ENCODE data around the gene ATP5PO. TPM values are rescaled to one million over a fixed set of nuclear protein-coding genes. Genes with fewer than 3 reads are reported as not detected.

The ATP5PO gene
- total and polyA plus RNA-seq, 2 donors (not counting 1 experiment from before 2014, with no cell fraction given): 123 to 139 TPM

DNA sequence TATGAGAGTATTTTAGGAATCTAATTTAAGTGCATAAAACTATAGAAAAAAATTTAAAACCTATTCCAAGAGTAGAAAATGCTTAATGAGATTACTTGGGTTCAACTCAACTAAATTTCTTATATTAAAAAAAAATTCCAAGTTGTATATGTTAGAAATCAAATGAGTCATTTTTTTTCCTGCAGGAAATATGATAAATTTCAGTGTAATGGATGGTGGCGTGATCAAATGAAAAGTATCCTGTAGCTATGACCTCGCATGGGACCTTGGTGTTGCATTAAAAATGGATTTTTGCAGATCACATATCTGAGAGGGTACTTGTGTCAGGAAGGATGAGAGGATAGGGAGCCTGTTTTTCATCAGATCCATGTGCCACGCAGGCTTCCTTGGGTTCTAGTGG, 17.9 kb downstream of the ATP5PO start:
- H3K27me3 ChIP-seq (replicated peaks in 1 of 4; ENCODE audit: control extremely low read depth in 1 of 4, control insufficient read depth in 3 of 4, insufficient read depth in 4 of 4, low read length in 3 of 4): peaks cover 0 to 12% (median 5%) of the 10 kb centered on the region in 4 experiments
- Mint-ChIP-seq H3K9me3 (ENCODE audit: insufficient read depth) (no peaks in the 10 kb centered on the region), H3K4me1 (peaks cover 11% of the 10 kb centered on the region), H3K4me3 (no peak overlapping the region), H3K27me3 (peaks cover 22% of the 10 kb centered on the region), H3K27ac (no peak overlapping the region)
- CTCF ChIA-PET: interaction anchor here (1.3 kb wide), 1 partner anchor 451 kb away, joined by 3 read pairs; no protein-coding TSS in a partner anchor
- no peaks in the 10 kb centered on the region for H3K79me2 ChIP-seq (ENCODE audit: control insufficient read depth, insufficient read depth, low read length)
- ATAC-seq (ENCODE audit: low read depth) (no peak), DNase-seq (no peak)
- intact Hi-C loops (cut with micrococcal nuclease): no loop called here
- H4K20me1 ChIP-seq (ENCODE audit: control insufficient read depth, insufficient read depth, low read length, poor library complexity, severe bottlenecking): no peaks in the 10 kb centered on the region
- 100% methylated on average over 3 of the region's 3 CpGs for WGBS (ENCODE audit: insufficient coverage)
- no peak overlapping the region for H2AFZ ChIP-seq (ENCODE audit: insufficient read depth, low read depth, low read length, poor library complexity, severe bottlenecking)
- POLR2A ChIA-PET: no interaction called here
- H3K9me3 ChIP-seq (ENCODE audit: control extremely low read depth in 1 of 3, control insufficient read depth in 2 of 3, insufficient read depth in 1 of 3, low read length in 2 of 3): peaks cover 0 to 7% (median 0%) of the 10 kb centered on the region in 3 donors
- TF ChIP-seq CTCF (IDR thresholded peaks at IDR 0.05) (no peak), EZH2 (IDR thresholded peaks at IDR 0.05; ENCODE audit: borderline replicate concordance, insufficient read depth, low read depth, low read length, poor library complexity, severe bottlenecking) (no peak)
- no peak overlapping the region for H3K27ac ChIP-seq (ENCODE audit: low read length in 2 of 2)
- peaks cover 0 to 20% of the 10 kb centered on the region in 2 experiments for H3K36me3 ChIP-seq (replicated peaks in 1 of 2; ENCODE audit: control extremely low read depth in 1 of 2, control insufficient read depth in 1 of 2, extremely low read depth in 1 of 2, insufficient read depth in 2 of 2, low read length in 1 of 2)
- H3K4me2 ChIP-seq (replicated peaks; ENCODE audit: low read depth, low read length, poor library complexity, severe bottlenecking): no peak overlapping the region
- H3K4me1 ChIP-seq (ENCODE audit: control insufficient read depth in 2 of 2, insufficient read depth in 2 of 2, low read length in 2 of 2): peaks cover 5 to 13% of the 10 kb centered on the region in 2 donors
- no peak overlapping the region for H3K4me3 ChIP-seq (ENCODE audit: control extremely low read depth in 1 of 5, extremely low read depth in 1 of 5, insufficient read depth in 1 of 5, low read depth in 2 of 5, low read length in 4 of 5)
- H3K9ac ChIP-seq (ENCODE audit: low read length): no peak overlapping the region

DNA sequence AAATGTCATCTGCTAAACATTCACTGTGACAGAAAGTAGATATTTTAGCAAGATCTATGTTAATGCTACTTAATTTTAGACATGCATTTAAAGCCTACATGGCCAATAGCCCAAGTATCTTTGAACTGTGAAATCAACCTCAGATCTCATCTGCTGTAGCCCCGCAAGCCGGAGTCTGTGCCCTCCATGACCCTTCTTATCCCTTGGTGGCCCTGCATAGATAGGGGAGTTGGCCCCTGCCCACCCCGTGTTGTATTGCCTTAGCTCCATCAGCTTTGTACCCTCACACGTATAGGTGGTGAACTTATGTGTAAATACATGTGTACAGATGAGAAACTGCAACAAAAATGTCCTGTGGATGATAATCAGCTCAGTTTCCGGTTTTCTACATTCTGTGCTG, 18.5 kb downstream of the ATP5PO start:
- Mint-ChIP-seq H3K27ac (no peak overlapping the region), H3K4me3 (no peak overlapping the region), H3K9me3 (ENCODE audit: insufficient read depth) (no peaks in the 10 kb centered on the region), H3K27me3 (peaks cover 22% of the 10 kb centered on the region), H3K4me1 (peaks cover 11% of the 10 kb centered on the region)
- Histone ChIP-seq H3K36me3 (replicated peaks in 1 of 2; ENCODE audit: control extremely low read depth in 1 of 2, control insufficient read depth in 1 of 2, extremely low read depth in 1 of 2, insufficient read depth in 2 of 2, low read length in 1 of 2) (peaks cover 0 to 14% of the 10 kb centered on the region in 2 experiments), H3K27me3 (replicated peaks in 1 of 4; ENCODE audit: control extremely low read depth in 1 of 4, control insufficient read depth in 3 of 4, insufficient read depth in 4 of 4, low read length in 3 of 4) (peaks cover 0 to 12% (median 5%) of the 10 kb centered on the region in 4 experiments), H3K27ac (ENCODE audit: low read length in 2 of 2) (no peak overlapping the region), H3K4me3 (ENCODE audit: control extremely low read depth in 1 of 5, extremely low read depth in 1 of 5, insufficient read depth in 1 of 5, low read depth in 2 of 5, low read length in 4 of 5) (no peak overlapping the region), H4K20me1 (ENCODE audit: control insufficient read depth, insufficient read depth, low read length, poor library complexity, severe bottlenecking) (no peaks in the 10 kb centered on the region), H3K4me1 (ENCODE audit: control insufficient read depth in 2 of 2, insufficient read depth in 2 of 2, low read length in 2 of 2) (peaks cover 5 to 13% of the 10 kb centered on the region in 2 donors), H3K4me2 (replicated peaks; ENCODE audit: low read depth, low read length, poor library complexity, severe bottlenecking) (no peak overlapping the region), H3K9me3 (ENCODE audit: control extremely low read depth in 1 of 3, control insufficient read depth in 2 of 3, insufficient read depth in 1 of 3, low read length in 2 of 3) (peaks cover 0 to 7% (median 0%) of the 10 kb centered on the region in 3 donors), H2AFZ (ENCODE audit: insufficient read depth, low read depth, low read length, poor library complexity, severe bottlenecking) (no peak overlapping the region), H3K79me2 (ENCODE audit: control insufficient read depth, insufficient read depth, low read length) (no peaks in the 10 kb centered on the region), H3K9ac (ENCODE audit: low read length) (no peak overlapping the region)
- ATAC-seq (ENCODE audit: low read depth) (no peak), DNase-seq (no peak)
- intact Hi-C loops (cut with micrococcal nuclease): no loop called here
- POLR2A ChIA-PET: no interaction called here
- CTCF ChIA-PET: interaction anchor here (1.3 to 1.6 kb wide), 2 partner anchors 27 to 451 kb away, joined by 3 to 6 read pairs; no protein-coding TSS in a partner anchor
- TF ChIP-seq CTCF (IDR thresholded peaks at IDR 0.05): no peak
- TF ChIP-seq EZH2 (IDR thresholded peaks at IDR 0.05; ENCODE audit: borderline replicate concordance, insufficient read depth, low read depth, low read length, poor library complexity, severe bottlenecking): no peak
- WGBS (ENCODE audit: insufficient coverage): 80% methylated on average over 1 of the region's 5 CpGs

All from B cell (primary cell).